Right forelimb (tissue), 1 donor: ENCODE results near the gene SLC2A13.
A peak's percentile ranks its signal among the peaks of the same experiment; 100 is the strongest.
"Not testable (repeated sequence)": the region's sequence is repeated elsewhere in the genome, so short reads cannot be mapped to it uniquely, and the experiment has no call there.

Experiments used
- DNase-seq: peaks from one replicate; pipeline ENCODE4 v3.0.0-alpha.2; 2018

Gene SLC2A13

DNA sequence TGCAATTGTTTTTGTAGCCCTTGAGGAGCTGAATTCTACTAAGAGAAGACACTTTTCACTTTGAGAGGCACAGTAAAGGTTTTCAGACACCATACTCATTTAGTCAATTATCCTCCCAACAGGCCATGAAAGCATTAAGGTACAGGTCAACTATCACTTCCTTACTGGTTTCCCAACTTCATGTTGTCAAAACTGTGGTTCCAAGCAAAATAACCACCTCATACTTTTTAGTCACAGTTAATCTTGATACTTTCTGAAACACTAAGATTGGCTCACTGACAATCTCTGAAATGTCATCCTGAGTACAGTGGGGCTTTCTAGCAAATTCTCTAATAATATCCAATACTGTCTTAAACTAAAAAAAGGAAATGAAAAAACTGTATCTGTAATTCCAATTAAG, 71.7 kb downstream of the SLC2A13 start:
- no peak for DNase-seq

DNA sequence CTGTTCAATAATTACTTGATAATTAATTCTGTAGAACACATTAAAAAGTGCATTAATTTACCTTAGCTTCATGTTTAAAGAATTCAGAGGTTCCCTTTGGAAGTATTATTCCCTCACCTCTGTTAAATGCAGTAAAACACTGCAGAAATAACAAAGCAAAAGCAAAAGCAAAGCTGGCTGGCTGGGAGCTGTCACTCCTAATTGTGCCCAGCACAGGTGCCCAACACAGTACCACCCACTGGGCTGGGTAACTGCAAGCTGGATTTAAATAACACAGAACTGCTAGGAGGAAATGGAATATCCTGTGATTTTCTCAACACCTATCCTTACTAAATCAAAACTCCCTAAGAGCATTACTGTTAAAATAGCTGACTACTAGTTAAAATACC, 72.6 kb downstream of the SLC2A13 start:
- no peak for DNase-seq

DNA sequence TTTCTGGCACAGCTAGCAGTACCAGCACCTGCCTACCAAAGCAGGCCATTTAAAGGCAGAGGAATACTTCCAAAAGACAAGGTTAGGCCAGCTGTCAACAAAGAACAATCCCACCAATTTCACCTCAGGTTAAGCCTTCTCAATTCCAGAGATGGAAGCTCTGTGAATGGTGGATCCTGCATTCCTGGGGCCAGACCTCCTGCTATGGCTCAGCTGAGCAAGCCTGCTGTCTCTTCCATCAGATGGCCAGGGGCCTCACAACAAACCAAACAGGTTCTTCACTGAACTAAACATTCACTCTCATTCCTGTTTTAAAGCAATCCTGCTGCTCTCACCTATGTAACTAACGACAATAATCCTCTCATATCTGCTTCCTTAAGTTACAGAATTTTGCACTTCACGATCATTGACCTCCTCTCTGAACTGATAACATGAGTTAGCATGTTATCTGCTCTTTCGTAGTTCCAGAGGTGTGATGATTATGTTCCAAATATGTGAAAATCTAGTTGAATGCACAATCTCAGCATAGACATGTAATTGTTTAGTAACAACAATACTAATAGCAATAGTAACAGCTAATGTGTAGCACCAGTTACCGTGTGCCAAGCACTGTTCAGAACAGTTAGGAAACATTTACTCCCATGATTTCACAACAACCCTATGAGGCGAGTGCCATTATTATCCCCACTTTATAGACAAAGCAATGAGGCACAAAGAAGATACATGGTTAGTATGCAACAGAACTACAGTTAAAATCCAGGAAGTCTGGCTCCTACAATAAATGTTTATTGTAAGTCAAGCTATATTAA, 73.2 kb downstream of the SLC2A13 start:
- DNase-seq: no peak

DNA sequence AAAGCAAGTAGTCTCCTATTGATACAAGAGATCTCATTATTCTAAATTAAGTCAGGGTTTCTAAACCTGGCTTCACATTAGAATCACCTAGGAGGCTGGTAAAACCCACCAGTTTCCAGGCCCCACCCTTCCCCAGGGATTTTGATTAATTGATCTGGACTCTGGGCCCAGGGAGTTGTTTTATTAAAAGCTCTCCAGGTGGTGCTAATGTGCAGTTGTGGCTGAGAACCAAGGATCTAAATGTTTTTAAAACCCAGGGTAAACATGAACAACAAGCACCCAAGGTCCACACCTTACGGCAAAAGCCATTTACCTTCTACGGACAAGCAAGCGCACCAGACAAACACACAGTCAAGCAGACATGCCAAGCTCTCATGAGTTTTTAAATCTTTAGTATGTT, 73.9 kb downstream of the SLC2A13 start:
- no peak for DNase-seq

DNA sequence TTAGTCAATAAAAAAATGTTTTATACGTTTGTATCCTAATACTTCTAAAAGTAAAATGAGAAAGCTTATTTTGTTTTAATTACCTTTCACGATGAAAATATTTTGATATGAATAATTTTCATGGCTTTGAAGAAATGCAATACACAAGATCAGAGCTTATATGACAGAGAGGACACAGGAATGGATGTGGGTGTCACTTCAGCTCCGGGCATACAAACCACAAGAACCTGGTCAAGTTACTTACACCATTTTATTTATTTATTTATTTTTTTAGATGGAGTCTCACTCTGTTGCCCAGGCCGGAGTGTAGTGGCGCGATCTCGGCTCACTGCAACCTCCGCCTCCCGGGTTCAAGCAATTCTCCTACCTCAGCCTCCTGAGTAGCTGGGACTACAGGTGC, 74.9 kb downstream of the SLC2A13 start:
- DNase-seq: not testable (repeated sequence)

DNA sequence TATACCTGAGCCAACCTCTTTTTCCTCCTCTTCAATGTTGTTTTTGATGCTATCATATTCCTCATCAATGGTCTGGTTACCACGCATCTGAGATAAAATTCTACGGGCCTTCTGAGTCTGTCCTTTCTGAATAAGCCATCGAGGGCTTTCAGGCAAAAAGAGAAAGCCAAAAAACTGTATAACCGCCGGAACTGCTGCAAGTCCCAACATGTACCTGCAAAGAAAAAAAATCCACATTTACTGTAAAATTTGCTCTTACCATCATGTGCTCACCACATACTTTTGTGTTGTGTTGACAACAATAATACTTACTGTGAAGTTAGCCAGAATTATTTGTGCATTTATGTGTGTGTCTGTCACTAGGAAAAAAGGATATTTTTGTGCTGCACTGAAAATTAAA, 77.6 kb downstream of the SLC2A13 start:
- no peak for DNase-seq

DNA sequence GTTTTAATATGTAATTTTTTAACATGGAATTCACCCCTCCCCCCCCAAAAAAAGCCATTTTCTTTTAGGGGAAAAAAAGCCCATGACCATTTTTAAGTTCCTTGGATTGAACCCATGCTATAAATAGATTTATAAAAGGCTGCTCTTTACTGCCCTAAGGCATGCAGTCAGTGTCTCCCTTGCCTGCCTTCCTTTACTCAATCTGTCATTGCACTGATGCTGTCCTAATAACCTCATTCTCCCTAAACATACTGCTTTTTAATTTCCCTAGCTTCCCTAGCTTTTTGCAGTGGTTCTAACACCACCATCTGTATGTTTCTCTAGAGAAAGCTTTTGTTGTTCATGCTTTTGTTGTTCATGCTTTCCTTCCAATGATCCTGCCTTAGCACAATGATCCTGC, 83.0 kb downstream of the SLC2A13 start:
- no peak for DNase-seq

DNA sequence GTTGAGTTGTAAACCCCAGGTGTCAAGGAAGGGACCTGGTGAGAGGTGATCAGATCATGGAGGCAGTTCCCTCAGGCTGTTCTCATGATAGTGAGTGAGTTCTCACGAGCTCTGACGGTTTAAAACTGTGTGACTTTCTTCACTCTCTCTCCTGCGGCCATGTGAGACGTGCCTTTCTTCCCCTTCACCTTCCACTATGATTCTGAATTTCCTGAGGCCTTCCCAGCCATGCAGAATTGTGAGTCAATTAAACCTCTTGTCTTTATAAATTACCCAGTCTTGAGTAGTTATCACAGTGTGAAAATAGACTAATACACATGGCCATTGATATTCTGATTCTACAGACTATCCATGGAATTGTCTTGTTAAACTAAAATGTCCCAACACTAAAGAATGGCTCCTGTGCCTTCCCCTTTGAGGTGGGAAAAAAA, 85.6 kb downstream of the SLC2A13 start:
- DNase-seq: no peak

DNA sequence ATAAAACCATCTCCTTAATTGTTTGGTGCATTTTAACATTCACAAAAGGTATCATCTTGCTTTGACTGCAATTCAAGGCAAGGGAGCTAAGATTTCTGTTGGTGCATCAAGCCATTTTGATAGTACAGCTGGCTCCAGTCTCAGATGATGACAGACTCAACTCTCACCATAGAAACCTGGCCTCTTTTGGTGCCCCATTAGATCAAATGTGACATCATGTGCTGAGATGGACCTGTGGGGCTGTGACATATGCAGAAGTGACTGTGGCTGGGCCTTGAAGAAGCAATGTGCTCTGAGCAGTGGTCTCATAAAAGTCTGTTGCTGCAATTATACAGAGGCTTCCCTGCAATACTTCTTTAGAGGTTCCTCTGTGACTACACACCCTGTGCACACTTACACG, 88.4 kb downstream of the SLC2A13 start:
- DNase-seq: no peak

DNA sequence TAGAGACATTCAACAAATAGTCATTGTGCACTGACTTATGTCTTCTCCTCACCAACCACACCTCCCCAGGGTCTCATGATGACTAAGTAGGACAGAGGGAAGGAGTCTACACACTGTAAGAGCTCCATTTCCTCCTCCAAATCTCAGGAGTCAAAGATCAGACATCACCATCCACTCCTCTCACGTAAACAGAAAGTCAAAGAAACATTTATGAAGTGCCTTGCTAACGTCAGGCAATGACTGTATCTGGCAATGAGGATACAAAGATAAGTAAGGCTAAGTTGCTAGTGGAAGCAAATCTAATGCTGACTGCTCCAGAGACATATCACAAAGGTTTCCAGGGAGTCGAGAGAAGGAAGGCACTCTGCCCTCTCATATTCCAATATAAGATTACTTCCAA, 88.9 kb downstream of the SLC2A13 start:
- no peak for DNase-seq

DNA sequence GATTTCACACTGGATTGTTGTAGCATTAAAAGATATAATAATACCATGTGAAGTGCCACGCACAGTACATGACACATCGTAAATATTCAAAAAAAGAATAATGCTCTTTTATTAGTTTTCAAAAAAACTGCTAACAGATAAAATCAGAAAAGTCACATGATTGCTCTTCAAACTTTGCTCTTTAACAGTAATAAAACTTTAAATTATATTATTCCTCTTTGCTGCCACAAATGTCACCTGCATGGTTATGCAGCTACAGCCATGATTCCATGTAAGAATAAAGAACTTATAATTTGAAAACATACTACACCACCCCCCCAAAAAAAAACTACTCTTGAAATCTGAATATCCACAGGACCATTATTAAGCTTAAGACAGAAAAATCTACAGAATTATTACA, 90.0 kb downstream of the SLC2A13 start:
- DNase-seq: no peak

DNA sequence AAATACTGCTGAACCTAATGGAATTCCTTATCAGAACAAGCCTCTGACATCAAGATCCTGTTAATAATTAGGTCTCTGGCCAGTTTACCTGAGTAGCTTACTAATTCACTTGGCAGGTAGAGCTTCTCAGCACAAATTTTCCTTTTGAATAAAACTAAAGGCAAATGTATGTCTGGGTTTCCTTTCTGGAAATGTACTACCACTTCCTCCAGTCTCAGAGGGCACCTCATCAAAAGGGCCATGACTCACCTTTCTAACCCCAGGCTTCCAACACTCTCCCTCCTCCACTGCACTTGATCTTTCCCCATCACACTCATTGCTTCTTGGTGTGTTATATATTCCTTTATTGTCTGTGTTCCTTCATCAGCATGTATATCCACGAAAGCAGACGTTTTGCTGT, 90.5 kb downstream of the SLC2A13 start:
- DNase-seq: no peak

DNA sequence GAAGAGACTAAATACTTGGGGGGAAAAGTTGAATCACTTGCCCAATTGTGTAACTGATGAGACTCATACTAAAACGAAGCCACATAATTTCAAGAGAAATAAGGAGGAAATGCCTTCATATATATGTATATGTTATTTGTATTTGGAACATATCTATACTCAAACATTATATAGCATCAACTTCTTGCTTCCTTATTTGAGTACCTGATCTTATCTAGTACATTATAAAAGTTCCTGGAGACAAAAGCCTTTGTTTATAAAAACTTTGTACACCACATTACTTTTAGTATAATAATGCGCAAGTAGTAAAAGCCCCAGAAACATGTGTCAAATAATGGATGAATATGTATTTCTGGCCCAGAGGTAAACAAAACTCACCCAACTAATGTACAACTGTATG, 92.0 kb downstream of the SLC2A13 start:
- no peak for DNase-seq

DNA sequence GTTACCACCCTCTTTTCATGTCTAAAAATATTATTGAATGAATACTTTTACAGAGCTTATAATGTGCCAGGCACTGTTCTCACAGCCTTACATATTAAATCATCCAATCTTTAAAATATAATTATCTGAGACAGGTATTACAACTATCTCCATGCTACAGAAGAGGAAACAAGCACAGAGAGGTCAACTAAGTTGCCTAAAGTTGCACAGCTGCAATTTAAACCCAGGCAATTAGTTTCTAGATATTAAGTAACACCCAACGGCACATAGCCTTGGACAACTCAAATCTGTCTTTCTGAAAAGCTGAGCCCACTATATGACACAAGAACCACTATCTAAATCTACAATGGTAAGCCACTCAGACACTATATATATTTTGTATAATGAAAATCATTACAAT, 92.6 kb downstream of the SLC2A13 start:
- DNase-seq: no peak

DNA sequence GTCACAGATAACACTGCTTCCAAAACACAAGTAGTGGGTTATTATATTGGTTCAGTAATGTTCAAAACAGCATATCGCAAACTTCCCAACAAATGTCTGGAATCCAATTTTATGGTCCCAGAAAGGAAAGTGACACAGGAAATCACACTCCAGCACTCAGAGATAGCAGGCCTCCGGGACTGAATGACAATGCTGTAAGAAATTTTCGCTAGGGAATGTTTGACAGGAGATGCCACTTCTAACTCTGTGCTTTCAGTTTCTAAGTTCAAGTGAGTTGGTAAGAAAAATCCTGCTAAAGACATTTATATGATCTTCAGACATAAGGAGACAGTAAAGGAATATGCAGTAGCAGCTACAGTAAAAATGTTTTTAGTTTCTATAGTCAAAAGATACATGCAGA, 93.2 kb downstream of the SLC2A13 start:
- DNase-seq: no peak

DNA sequence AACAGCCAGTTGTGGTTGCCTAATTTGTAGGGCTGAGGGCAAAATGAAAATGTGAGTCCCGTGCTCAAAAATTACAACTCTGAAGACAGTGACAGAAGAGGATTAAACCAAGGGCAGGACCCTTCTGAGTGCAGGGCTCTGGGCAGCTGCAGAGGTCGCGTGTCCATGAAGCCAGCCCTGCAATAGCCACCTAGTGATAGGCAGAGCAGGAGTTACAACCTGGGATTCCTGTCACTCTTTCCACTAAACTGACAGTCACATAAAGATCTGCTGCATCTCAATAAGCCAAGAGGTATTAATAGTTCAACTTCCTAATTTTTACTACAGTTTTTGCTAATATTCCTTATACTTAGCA, 94.1 kb downstream of the SLC2A13 start:
- no peak for DNase-seq

DNA sequence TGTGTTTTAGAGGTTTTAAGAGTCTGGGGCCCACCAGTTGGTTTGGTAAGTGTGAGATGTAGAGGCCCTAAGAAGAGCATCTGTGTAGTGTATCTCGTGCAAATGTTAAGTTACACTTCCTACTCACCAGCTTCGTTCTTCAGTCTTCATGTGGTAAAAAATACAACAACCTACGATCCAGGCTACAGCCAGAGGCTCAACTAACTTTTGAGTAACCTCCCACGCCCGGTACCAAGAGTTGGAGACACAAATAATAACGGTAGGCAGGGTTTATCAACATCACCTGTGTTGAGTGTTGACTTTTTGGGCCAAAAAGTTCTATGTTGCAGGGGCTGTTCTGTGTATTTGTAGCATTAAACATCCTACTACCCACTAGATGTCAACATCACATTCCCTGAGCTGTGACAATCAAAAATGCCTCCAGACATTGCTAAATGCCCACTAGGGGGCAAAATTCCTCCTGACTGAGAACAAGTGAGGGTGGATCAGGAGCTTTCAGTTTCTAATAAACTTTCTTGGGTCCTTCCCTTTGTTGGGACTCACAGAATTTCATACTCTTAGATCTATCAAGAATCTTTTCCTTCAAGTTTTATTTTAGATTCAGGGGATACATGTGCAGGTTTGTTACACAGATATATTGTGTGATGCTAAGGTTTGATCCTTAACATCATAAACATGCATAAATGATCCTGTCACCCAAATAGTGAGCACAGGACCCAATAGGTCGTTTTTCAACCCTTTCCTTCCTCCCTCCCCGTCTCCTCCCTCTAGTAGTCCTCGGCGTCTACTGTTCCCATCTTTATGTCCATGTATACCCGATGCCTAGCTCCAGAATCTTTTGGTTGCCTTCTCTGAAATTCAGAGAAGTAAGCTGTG, 94.7 kb downstream of the SLC2A13 start:
- peak; percentile 48 for DNase-seq

DNA sequence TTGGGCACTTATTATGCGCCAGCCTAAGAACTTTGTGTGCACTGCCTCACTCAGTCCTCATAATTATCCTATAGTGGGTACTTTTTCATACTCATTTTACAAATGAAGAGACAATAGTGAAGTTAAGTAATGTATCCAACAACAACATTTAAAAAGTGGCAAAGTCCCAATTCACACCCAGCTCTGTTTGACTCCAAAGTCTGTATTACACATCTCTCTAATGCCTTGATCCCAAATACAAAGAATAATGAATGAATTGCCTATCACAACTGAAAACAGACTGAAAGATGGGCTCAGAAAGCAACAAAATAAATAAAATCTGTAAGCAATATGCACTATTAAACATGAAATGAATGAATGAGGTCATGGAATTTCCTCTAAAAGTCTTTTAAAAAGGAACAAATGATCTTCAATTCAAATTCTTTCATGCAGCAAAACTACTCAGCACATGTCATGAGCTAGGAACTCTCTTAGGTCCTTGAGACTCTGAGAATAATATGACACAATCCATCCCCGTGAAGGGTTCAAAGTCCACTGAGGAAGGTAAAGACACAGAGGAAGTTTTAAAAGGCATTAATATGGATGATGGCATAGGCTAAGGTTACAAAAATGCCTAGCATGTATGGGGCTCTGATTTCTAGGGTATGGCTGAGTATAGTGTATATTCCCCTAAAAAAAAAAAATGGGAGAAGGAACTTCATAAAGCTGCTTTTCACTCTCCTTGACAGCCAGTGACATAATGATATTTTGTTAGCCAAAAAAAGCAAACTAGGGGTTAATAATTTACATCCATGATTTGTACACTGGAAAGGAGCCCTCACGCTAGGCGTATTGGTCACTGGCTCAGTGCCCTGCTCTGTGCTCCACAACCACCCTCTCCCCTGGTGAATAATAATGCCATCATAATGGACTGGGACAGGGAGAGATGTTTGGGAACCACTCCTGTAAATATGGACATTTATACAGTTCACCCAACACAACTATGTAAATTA, 103.4 kb downstream of the SLC2A13 start:
- DNase-seq: no peak

DNA sequence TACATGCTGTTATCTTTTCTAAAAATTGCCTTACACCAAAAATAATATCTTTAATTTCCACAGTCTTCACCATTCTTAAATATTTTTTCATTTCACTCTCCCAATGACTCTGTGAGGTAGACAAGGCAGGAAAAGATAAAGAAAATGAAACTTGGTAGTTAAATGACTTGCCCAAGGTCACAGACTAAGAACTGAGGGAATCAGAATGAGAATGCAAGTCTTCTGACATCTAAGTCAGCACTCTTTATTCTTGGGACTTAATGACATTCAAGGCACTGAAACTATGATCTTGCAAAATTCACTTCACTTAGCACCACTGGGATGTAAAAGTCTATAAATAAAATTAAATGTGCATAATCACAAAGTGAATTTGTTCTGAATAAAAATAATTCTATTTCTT, 104.5 kb downstream of the SLC2A13 start:
- DNase-seq: no peak

DNA sequence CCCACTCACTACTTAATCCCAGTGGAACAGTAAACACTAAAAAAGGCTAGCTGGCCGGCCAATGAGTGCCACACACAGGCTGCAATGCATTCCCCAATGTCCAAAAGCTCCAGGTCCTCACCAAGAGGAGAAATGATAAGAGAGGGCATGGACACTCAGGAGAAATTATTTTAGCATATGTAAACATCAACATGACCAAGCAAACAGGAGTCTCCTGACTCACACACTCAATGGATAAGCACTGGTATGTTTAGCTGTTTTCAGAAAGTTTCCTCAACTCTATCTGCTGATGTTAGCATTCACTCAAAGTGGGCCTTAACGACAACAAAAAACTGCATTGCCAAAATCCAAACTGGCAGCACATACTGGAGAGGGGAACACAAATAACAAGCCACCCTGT, 105.0 kb downstream of the SLC2A13 start:
- DNase-seq: no peak

DNA sequence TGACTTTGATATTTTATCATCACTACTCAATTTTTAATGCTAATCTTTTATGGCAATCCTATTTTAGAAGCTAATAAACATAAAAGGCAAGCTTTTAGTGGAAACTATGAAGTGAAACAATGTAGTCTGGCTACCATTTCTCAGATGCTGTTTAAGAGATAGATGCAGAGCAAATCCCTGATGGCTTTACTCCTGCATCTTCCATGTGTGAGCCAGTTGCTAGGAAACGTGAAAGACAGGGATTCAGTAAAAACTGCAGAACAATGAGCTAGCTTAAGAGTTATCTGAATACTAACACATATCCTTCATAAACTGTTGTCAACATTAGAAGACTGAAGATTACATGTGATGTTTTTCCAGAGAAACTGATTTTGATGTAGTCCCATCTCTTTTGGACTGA, 112.6 kb downstream of the SLC2A13 start:
- no peak for DNase-seq

DNA sequence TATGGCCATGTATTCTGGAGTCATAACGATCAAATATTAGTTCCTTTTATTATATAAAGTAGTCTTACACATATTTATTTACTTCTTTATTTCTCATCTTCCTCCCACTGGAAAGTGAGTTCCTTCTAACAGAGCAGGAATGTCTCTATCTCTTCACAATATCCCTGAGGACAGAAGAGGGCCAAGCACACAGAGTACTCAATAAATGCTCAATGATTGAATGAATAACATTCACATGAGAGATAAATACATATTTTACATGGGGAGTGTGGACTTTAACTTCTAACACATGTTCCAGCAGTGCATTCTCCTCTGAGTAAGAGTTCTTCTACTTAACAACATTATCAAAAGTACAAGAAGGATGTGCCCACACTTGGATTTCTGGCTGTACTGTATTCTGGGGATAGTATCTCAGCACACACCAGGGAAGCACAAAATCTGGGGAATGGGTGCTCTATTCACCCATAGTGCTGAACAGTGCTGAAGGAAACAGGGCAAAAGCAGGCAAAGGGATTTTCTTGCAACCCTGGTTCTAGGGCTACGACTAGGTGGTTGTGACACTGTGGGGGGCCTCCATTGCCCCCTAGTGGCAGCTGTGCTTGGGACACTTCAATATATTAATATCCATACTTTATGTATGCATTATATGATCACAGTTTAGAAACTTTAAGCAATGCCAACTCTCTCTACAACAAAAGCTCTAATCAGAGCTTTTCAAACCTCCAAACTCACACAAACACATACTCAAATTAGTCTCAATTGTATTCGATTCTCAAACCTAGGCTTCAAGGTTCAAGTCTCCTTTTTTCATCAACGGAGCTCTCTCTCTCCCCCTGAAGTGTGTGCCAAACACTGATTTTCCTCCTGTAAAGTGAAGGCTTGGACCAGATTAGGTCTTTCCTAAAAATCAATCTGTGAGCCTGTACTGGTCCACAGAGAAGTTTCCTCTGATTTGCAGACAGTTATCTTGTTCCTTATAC, 115.5 kb downstream of the SLC2A13 start:
- peak; percentile 61 for DNase-seq
